ENCODE results near the gene PPP4R3B.

The PPP4R3B gene

DNA sequence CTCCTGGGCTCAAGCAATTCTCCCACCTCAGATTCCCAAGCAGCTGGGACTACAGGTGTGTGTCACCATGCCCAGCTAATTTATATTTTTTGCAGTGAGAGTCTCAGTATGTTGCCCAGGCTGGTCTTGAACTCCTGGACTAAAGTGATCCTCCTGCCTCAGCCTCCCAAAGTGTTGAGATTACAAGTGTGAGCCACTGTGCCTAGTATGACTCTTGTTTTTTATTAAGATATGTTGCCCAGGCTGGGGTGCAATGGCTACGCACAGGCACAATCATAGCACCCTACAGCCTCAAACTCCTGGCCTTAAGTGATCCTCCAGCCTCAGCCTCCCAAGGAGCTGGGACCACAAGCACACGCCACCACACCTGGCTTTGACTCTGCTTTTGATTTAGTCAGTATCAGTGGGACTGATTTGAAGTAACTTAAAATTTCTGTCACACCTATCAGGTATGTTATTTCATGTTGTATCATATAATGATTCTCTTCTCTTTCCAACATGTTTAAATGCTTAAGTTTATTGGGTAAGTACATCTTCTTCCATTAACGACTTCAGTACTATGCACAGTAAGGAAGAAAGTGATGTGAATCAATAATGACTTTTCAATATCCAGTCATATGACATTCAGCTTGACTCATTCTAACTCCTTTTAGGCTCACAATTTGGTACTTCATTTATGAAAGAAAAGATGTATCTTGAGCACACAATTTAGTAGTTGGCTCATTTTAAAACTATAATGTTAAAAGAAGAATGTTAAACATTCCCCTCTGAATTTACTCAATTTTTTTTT lies 6.3 kb downstream of the PPP4R3B start:
- TF ChIP-seq, protein P1, sequence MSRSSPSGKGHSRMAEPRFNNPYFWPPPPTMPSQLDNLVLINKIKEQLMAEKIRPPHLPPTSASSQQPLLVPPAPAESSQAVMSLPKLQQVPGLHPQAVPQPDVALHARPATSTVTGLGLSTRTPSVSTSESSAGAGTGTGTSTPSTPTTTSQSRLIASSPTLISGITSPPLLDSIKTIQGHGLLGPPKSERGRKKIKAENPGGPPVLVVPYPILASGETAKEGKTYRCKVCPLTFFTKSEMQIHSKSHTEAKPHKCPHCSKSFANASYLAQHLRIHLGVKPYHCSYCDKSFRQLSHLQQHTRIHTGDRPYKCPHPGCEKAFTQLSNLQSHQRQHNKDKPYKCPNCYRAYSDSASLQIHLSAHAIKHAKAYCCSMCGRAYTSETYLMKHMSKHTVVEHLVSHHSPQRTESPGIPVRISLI (tag by site-specific recombination; IDR thresholded peaks at IDR 0.05), result no peak
- TF ChIP-seq ZIC2 (tag by site-specific recombination; IDR thresholded peaks at IDR 0.05) (no peak), ZBTB8A (tag by site-specific recombination; IDR thresholded peaks at IDR 0.05) (no peak), ZNF768 (tag by site-specific recombination; IDR thresholded peaks at IDR 0.05) (no peak), ZNF114 (tag by site-specific recombination; IDR thresholded peaks at IDR 0.05) (no peak), ZNF2 (tag by site-specific recombination; IDR thresholded peaks at IDR 0.05) (no peak), SETDB1 (IDR thresholded peaks at IDR 0.05; ENCODE audit: insufficient read length, low read length) (no peak)
- TF ChIP-seq, protein P2, sequence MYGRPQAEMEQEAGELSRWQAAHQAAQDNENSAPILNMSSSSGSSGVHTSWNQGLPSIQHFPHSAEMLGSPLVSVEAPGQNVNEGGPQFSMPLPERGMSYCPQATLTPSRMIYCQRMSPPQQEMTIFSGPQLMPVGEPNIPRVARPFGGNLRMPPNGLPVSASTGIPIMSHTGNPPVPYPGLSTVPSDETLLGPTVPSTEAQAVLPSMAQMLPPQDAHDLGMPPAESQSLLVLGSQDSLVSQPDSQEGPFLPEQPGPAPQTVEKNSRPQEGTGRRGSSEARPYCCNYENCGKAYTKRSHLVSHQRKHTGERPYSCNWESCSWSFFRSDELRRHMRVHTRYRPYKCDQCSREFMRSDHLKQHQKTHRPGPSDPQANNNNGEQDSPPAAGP (tag by site-specific recombination; IDR thresholded peaks at IDR 0.05), result no peak
- TF ChIP-seq, protein P3, sequence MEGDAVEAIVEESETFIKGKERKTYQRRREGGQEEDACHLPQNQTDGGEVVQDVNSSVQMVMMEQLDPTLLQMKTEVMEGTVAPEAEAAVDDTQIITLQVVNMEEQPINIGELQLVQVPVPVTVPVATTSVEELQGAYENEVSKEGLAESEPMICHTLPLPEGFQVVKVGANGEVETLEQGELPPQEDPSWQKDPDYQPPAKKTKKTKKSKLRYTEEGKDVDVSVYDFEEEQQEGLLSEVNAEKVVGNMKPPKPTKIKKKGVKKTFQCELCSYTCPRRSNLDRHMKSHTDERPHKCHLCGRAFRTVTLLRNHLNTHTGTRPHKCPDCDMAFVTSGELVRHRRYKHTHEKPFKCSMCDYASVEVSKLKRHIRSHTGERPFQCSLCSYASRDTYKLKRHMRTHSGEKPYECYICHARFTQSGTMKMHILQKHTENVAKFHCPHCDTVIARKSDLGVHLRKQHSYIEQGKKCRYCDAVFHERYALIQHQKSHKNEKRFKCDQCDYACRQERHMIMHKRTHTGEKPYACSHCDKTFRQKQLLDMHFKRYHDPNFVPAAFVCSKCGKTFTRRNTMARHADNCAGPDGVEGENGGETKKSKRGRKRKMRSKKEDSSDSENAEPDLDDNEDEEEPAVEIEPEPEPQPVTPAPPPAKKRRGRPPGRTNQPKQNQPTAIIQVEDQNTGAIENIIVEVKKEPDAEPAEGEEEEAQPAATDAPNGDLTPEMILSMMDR (tag by site-specific recombination; IDR thresholded peaks at IDR 0.05), result no peak
- TF ChIP-seq, protein P4, sequence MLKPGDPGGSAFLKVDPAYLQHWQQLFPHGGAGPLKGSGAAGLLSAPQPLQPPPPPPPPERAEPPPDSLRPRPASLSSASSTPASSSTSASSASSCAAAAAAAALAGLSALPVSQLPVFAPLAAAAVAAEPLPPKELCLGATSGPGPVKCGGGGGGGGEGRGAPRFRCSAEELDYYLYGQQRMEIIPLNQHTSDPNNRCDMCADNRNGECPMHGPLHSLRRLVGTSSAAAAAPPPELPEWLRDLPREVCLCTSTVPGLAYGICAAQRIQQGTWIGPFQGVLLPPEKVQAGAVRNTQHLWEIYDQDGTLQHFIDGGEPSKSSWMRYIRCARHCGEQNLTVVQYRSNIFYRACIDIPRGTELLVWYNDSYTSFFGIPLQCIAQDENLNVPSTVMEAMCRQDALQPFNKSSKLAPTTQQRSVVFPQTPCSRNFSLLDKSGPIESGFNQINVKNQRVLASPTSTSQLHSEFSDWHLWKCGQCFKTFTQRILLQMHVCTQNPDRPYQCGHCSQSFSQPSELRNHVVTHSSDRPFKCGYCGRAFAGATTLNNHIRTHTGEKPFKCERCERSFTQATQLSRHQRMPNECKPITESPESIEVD (tag by site-specific recombination; IDR thresholded peaks at IDR 0.05), result no peak
- TF ChIP-seq, protein P5, sequence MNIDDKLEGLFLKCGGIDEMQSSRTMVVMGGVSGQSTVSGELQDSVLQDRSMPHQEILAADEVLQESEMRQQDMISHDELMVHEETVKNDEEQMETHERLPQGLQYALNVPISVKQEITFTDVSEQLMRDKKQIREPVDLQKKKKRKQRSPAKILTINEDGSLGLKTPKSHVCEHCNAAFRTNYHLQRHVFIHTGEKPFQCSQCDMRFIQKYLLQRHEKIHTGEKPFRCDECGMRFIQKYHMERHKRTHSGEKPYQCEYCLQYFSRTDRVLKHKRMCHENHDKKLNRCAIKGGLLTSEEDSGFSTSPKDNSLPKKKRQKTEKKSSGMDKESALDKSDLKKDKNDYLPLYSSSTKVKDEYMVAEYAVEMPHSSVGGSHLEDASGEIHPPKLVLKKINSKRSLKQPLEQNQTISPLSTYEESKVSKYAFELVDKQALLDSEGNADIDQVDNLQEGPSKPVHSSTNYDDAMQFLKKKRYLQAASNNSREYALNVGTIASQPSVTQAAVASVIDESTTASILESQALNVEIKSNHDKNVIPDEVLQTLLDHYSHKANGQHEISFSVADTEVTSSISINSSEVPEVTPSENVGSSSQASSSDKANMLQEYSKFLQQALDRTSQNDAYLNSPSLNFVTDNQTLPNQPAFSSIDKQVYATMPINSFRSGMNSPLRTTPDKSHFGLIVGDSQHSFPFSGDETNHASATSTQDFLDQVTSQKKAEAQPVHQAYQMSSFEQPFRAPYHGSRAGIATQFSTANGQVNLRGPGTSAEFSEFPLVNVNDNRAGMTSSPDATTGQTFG (tag by site-specific recombination; IDR thresholded peaks at IDR 0.05; ENCODE audit: borderline replicate concordance), result no peak

DNA sequence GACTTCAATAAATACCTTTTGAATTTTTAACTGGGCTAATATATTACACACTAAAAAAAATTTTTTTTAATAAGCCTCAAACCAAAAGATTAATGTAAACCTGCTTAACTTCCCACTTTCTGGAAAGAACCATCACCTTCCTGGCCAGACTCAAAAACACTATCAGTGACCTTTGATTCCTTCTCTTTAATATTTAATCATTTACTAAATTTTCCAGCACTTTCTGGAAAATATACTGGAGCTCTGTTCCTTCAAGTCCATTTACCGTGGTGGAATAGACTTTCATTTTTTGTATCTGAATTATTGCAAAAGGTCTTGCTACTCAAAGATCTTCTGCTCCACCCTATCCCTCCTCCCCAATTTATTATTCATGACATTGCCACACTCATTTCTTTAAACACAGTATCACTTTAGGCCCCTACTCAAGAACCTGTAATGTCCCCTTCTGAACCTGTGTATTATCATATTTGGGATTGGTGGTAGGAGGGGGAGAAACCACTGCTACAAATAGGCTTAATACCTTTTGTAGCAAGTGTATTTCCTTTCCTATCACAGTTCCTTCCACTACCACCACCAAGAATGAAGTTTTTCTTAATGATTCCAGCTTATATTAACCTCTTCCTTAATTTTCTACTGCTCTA lies 7.4 kb downstream of the PPP4R3B start:
- peaks cover under 1% of the 10 kb centered on the region; the same call in 1 of the 2 replicates for H3K4me1 ChIP-seq (ENCODE audit: control insufficient read depth, insufficient read depth, low read length)
- H3K36me3 ChIP-seq (ENCODE audit: control insufficient read depth in 2 of 2, insufficient read depth in 1 of 2, low read length in 2 of 2), result peaks cover 32 to 34% of the 10 kb centered on the region in 2 experiments
- ChIA-PET CTCF (interaction anchor here (0.6 kb wide), 1 partner anchor 28 kb away, joined by 3 read pairs; no protein-coding TSS in a partner anchor), POLR2A (interaction anchor here (0.7 to 1.4 kb wide), 2 partner anchors 8 kb away, joined by 3 to 5 read pairs; partner anchors contain the start of gene PPP4R3B)
- no peak overlapping the region for H3K27ac ChIP-seq (ENCODE audit: extremely low read depth, low read depth, low read length)
- no peak overlapping the region for H3K4me3 ChIP-seq (ENCODE audit: low read depth, low read length)
- no peaks in the 10 kb centered on the region for H3K9me3 ChIP-seq (ENCODE audit: control insufficient read depth, insufficient read depth, low read depth, low read length)
- TF ChIP-seq ZBTB7A (tag by site-specific recombination; IDR thresholded peaks at IDR 0.05; ENCODE audit: low read depth), result no peak
- no peak for TF ChIP-seq ZBTB21 (tag by site-specific recombination; IDR thresholded peaks at IDR 0.05)
- TF ChIP-seq, protein P6, sequence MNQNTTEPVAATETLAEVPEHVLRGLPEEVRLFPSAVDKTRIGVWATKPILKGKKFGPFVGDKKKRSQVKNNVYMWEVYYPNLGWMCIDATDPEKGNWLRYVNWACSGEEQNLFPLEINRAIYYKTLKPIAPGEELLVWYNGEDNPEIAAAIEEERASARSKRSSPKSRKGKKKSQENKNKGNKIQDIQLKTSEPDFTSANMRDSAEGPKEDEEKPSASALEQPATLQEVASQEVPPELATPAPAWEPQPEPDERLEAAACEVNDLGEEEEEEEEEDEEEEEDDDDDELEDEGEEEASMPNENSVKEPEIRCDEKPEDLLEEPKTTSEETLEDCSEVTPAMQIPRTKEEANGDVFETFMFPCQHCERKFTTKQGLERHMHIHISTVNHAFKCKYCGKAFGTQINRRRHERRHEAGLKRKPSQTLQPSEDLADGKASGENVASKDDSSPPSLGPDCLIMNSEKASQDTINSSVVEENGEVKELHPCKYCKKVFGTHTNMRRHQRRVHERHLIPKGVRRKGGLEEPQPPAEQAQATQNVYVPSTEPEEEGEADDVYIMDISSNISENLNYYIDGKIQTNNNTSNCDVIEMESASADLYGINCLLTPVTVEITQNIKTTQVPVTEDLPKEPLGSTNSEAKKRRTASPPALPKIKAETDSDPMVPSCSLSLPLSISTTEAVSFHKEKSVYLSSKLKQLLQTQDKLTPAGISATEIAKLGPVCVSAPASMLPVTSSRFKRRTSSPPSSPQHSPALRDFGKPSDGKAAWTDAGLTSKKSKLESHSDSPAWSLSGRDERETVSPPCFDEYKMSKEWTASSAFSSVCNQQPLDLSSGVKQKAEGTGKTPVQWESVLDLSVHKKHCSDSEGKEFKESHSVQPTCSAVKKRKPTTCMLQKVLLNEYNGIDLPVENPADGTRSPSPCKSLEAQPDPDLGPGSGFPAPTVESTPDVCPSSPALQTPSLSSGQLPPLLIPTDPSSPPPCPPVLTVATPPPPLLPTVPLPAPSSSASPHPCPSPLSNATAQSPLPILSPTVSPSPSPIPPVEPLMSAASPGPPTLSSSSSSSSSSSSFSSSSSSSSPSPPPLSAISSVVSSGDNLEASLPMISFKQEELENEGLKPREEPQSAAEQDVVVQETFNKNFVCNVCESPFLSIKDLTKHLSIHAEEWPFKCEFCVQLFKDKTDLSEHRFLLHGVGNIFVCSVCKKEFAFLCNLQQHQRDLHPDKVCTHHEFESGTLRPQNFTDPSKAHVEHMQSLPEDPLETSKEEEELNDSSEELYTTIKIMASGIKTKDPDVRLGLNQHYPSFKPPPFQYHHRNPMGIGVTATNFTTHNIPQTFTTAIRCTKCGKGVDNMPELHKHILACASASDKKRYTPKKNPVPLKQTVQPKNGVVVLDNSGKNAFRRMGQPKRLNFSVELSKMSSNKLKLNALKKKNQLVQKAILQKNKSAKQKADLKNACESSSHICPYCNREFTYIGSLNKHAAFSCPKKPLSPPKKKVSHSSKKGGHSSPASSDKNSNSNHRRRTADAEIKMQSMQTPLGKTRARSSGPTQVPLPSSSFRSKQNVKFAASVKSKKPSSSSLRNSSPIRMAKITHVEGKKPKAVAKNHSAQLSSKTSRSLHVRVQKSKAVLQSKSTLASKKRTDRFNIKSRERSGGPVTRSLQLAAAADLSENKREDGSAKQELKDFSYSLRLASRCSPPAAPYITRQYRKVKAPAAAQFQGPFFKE (tag by site-specific recombination; IDR thresholded peaks at IDR 0.05; ENCODE audit: borderline replicate concordance), result no peak
- no peak for TF ChIP-seq ZNF747 (tag by site-specific recombination; IDR thresholded peaks at IDR 0.05)
- no peak for TF ChIP-seq SCRT1 (tag by site-specific recombination; IDR thresholded peaks at IDR 0.05; ENCODE audit: borderline replicate concordance)
- TF ChIP-seq KLF1 (tag by site-specific recombination; IDR thresholded peaks at IDR 0.05), result no peak

More for the DNA sequence above, 6.3 kb downstream of the PPP4R3B start:
- ChIA-PET POLR2A (interaction anchor here (0.7 to 0.9 kb wide), 2 partner anchors 32 to 92 kb away, joined by 3 read pairs; partner anchors contain the start of gene CFAP36), CTCF (interaction anchor here (0.6 kb wide), 1 partner anchor 9 kb away, joined by 3 read pairs; no protein-coding TSS in a partner anchor)
- H3K4me1 ChIP-seq (ENCODE audit: control insufficient read depth, insufficient read depth, low read length), result peaks cover 2% of the 10 kb centered on the region; the same call in 1 of the 2 replicates
- no peaks in the 10 kb centered on the region for H3K9me3 ChIP-seq (ENCODE audit: control insufficient read depth, insufficient read depth, low read depth, low read length)
- H3K27ac ChIP-seq (ENCODE audit: extremely low read depth, low read depth, low read length), result no peak overlapping the region
- peaks cover 32 to 34% of the 10 kb centered on the region in 2 experiments for H3K36me3 ChIP-seq (ENCODE audit: control insufficient read depth in 2 of 2, insufficient read depth in 1 of 2, low read length in 2 of 2)
- no peak overlapping the region for H3K4me3 ChIP-seq (ENCODE audit: low read depth, low read length)
